Central memory CD4-positive, alpha-beta T cell (primary cell): ENCODE measurements around the gene CREBRF.

ENCODE experiments used
- DNase-seq: peaks from one replicate; pipeline ENCODE4 v3.0.0; 2022

The CREBRF gene

DNA sequence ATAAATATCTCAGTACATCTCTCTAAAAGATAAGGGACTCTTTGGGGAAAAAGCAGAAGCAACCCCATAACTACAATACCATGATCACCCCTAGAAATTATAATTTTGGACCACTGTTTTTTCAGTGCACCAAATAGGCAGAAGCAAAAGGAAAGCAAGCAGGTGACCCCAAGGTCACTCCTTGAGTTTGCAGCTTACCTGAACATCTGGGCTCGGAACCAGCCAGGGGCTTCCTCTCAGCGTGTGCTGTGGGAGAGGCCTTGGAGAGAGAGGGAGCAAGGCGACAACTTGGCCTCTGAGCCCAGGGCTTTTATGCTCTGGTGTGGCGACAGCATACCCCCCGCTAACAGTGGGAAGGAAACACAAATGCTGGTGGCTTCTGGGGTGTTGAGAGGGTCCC is 105.0 kb downstream of the CREBRF start:
- no peak for DNase-seq

DNA sequence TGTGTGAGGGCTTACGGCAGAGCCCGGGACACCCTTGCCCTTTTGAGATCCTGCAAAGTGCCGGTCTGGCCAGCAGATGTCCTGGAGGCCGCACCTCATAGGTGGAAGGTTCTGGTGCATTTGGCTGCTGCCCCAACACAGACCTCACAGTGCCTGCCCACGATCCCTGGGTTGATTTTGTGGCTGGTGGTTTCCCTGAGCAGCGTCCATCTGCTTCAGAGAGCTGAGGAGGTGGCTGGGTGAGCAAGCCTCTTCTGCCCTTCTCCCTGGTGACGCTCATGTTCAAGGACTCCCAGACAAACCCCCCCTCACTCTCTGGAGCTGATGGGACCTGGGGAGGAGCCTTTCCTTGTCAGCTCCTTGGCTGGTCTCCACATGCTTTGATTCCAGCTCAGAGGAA is 107.1 kb downstream of the CREBRF start:
- DNase-seq, result no peak

DNA sequence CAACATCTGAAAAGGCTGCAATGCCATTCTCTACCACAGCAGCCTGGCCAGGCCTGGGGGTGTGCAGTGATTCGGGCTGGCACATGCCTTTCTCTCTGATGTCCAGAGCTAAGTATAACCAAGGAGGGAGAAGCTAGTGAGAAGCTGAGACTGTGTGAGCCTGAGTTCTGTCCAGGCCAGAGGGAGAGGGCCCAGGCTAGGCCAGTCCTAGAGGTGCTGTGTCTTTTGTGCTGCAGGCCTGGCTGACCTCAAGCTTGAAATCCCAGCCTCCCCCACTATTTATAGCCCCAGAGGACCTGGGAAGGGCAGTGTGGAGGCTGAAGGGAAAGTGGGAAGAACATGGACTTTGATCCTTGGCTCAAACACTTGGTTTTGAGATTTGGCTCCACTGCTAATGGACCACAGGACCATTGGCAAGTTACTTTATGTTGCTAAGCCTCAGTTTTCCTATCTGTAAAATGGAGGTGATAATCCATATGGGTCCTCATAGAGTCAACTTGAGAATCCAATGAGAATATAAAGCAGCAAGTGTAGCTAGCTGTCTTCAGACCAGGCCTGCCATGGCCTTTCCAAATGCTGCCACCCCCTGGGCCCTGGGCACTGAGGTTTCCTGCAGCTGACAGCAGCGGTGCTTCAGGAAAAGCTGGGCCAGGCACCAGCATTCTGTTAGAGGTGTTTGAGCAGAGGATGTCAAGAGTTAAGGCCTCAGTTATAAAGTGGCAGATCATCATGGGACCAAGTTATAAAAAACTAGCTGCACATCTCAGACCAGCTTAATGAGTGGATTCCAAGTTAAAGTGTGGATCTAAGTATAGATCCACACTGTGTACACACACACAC is 109.2 kb downstream of the CREBRF start:
- no peak for DNase-seq

DNA sequence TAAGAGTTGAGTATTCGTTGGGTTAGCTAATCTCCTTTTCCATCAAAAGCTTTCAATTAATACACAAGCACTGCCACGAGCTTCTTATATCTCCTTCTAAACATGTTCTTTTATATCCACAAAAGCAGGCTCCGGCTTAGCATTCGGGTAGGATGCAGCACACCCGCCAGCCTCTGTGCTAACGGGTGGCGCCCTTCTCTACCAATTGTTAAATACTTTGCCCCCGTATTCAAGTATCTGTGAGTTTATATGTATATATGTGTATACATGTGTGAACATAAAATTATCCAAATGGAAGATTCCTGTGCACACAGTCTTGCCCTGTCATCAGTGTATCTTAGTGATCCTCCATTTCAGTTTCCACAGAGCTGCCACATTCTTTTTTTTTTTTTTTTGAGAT is 116.0 kb downstream of the CREBRF start:
- DNase-seq, result no peak

DNA sequence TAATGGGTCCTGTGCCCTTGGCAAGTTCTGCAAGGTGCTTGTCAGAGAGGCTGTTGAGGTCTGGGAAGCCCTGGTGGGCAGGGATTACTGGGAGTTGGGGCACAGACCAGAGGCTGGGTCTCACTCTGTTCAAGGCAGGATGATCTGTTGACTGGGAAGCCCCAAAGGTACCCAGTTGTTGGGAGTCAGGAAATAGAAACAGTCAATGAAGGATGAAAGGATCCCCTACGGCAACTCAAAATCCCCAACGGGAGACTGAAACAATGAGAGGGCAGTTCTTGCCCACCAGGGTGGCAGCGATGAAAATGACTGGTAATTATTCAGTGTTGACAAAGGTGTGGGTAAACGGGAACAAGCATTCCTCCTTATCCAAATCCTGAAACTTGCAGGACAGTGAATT is 119.4 kb downstream of the CREBRF start:
- DNase-seq, result no peak

DNA sequence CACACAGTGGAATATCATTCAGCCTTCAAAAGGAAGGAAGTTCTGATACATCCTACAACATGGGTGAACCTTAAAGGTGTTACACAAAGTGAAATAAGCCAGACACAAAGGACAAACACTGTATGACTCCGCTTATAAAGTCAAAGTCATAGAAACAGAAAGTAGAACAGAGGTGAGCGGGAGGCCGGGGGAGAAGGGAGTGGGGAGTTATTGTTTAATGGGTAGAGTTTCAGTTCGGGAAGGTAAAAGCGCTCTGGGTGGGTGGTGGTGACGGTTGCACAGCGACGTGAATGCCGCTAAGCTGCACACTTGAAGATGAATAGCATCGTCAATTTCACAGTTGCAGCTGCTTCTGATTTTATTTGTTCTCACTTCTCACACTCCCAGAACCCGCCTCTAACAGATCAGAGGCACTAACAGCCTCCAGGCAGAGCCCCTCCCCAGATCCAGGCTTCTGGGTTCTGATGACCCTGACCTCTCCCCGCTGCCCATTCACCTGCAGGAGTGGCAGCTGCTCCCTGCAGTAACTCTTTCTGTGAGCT is 122.3 kb downstream of the CREBRF start:
- no peak for DNase-seq

DNA sequence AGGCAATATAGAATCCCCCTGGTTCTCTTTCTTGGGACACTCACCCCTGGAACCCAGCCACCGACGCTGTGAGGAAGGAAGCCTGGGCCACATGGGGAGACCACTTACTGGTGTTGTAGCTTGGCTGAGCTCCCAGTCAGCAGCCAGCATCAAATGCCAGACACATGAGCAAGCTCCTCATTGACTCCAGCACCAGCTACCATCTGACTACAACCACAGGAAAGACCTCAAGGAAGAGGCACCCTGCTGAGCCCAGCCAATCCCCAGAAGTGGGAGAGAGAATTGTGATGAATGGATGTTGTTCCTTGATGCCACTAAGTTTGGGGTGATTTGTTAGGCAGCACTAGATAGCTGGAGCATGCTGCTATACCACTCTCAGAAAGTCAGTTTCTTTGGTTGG is 124.2 kb downstream of the CREBRF start:
- DNase-seq, result no peak

DNA sequence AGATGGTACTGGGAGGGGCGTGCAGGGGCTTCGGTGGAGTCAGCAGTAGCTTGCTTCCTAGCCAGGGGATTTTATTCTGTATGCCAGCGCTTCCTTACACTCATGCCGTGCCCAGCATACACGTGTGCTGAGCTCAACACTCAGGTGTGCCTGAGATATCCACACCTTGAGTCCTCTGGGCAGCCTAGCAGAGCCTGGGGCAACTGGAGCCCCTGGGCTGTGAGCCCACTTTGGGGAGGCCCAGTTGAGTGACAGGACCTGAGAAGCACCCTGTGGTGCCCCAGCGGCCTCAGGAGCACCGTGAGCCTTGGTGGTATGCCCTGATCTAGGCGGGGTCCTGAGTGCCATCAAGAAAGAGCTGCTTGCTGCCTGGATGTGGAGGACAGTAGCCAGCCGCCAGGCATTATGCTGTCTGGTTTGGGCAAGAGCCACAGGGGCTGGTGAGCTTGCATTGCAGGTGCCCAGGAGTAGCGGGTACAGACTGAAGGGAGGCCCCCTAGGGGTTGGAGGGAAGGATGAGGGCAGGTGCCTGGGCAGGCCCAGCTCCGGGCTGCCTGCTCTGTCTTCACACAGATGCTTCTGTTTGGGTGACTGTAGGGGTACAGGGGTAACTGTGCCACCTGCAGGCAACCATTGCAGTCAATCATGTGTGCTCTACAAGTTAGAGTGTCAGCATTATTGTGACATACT is 131.0 kb downstream of the CREBRF start:
- no peak for DNase-seq

DNA sequence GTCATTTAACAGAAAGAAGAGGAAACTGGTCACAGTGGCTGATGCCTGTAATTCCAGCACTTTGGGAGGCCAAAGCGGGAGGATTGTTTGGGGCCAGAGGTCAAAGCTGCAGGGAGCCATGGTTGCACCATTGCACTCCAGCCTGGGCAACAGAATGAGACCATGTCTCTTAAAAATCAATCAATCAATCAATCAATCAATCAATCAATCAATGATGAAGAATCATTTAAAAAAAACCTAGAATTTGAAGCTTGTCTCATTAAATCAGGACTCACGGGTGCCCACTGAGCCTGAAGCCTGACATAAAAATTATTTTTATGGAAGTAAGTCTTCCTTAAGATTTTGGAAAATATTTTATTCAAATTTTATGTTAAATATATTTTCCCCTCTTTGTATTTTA is 132.1 kb downstream of the CREBRF start:
- DNase-seq, result no peak
